ENCODE measurements around the gene ANXA5. TPM values are rescaled to one million over a fixed set of nuclear protein-coding genes. Genes with fewer than 3 reads are reported as not detected.

ANXA5 gene
- total RNA-seq, 1 donor from 2014 or later: 203 TPM

DNA sequence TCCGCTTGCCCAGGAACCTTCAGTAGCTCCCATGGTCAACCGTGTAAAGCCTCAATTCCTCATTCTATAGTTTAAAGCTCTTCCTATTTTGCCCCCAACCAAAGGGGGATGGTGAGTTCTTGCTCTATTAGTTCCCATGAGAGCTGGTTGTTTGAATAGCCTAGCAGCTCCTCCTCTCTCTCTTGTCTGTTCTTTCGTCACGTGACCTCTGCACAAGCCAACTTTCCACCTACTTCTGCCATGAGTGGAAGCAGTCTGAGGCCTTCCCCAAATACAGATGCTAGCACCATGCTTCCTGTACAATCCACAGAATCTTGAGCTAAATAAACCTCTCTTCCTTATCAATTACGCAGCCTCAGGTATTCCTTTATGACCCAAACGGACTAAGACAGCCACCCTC lies 42.8 kb downstream of the ANXA5 start:
- no peaks in the 10 kb centered on the region for H3K27me3 ChIP-seq
- intact Hi-C loops (cut with DNase I): no loop called here
- H3K36me3 ChIP-seq: no peaks in the 10 kb centered on the region

DNA sequence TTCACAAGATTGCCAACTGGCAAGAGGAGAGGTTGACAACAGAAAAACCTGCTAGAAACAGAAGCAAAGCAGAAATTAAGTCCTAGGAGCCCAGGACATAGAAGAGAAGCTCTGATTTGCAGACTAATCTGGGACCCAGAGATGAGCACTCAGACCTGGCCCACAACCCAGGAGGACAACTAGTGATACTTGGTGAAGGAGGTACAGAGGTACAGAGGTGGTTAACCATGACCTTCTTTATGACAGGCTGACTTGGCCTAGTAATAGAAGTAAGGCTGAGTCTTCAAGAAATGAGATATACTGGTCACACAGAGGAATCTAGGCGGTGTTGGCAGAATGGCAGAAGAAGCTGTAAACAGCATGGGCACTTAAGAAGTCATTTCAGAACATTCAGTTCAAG lies 43.6 kb downstream of the ANXA5 start:
- Histone ChIP-seq H3K4me1 (no peaks in the 10 kb centered on the region), H3K27me3 (no peaks in the 10 kb centered on the region), H3K9me3 (no peaks in the 10 kb centered on the region), H3K36me3 (no peaks in the 10 kb centered on the region), H3K27ac (no peak overlapping the region), H3K4me3 (no peak overlapping the region)
- intact Hi-C loops (cut with DNase I): no loop called here
- DNase-seq (ENCODE audit: low spot score in 2 of 2): no peak
- TF ChIP-seq, protein P1, sequence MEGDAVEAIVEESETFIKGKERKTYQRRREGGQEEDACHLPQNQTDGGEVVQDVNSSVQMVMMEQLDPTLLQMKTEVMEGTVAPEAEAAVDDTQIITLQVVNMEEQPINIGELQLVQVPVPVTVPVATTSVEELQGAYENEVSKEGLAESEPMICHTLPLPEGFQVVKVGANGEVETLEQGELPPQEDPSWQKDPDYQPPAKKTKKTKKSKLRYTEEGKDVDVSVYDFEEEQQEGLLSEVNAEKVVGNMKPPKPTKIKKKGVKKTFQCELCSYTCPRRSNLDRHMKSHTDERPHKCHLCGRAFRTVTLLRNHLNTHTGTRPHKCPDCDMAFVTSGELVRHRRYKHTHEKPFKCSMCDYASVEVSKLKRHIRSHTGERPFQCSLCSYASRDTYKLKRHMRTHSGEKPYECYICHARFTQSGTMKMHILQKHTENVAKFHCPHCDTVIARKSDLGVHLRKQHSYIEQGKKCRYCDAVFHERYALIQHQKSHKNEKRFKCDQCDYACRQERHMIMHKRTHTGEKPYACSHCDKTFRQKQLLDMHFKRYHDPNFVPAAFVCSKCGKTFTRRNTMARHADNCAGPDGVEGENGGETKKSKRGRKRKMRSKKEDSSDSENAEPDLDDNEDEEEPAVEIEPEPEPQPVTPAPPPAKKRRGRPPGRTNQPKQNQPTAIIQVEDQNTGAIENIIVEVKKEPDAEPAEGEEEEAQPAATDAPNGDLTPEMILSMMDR (IDR thresholded peaks at IDR 0.05): no peak

More for the DNA sequence above, 42.8 kb downstream of the ANXA5 start:
- Histone ChIP-seq H3K9me3 (no peaks in the 10 kb centered on the region), H3K27ac (no peak overlapping the region), H3K4me1 (no peaks in the 10 kb centered on the region), H3K4me3 (no peak overlapping the region)
- no peak for DNase-seq (ENCODE audit: low spot score in 2 of 2)
- TF ChIP-seq, protein P1 (IDR thresholded peaks at IDR 0.05): no peak

DNA sequence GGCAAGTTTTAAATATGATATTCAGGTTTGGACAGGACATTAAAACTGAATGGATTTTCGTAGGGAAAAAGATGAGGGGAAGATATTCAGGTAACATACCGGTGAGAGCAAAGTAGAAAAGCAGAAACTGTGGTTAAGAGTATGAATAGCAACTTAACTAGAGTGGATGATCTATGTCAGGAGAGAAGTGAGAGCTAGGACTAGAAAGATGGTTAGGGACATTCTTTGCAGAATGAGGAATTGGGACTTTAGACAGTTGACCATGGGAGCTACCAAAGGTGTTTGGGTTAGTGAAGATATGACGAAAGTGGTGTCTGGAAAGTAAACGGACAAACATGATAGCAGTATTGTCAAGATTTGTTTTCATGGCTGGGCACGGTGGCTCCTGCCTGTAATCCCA lies 45.2 kb downstream of the ANXA5 start:
- Histone ChIP-seq H3K27me3 (no peaks in the 10 kb centered on the region), H3K36me3 (no peaks in the 10 kb centered on the region), H3K4me3 (no peak overlapping the region), H3K27ac (no peak overlapping the region), H3K4me1 (no peaks in the 10 kb centered on the region), H3K9me3 (no peaks in the 10 kb centered on the region)
- no peak for DNase-seq (ENCODE audit: low spot score in 2 of 2)
- intact Hi-C loops (cut with DNase I): no loop called here
- TF ChIP-seq, protein P1 (IDR thresholded peaks at IDR 0.05): no peak

DNA sequence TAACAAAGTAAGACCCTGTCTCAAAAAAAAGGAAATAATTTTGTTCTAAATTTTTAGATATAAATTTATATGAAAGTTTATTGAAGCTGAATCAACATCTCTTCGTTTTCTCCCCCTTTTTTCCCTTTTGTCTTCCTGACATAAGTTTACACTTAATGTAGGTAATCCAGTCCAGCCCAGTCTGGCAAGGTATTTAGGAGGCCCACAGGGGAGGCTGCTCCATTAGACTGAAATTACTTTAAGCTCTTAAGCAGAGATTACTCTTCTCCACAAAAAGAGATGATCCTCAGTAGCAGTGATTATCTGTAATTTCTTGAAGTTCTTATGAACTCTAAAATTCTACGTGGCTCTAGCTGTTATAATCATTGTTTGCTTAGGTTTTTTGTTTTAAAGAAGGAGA lies 46.0 kb downstream of the ANXA5 start:
- TF ChIP-seq, protein P1 (IDR thresholded peaks at IDR 0.05): no peak
- Histone ChIP-seq H3K27ac (no peak overlapping the region), H3K9me3 (no peaks in the 10 kb centered on the region), H3K27me3 (no peaks in the 10 kb centered on the region), H3K4me1 (no peaks in the 10 kb centered on the region), H3K36me3 (no peaks in the 10 kb centered on the region), H3K4me3 (no peak overlapping the region)
- intact Hi-C loops (cut with DNase I): no loop called here
- no peak for DNase-seq (ENCODE audit: low spot score in 2 of 2)

DNA sequence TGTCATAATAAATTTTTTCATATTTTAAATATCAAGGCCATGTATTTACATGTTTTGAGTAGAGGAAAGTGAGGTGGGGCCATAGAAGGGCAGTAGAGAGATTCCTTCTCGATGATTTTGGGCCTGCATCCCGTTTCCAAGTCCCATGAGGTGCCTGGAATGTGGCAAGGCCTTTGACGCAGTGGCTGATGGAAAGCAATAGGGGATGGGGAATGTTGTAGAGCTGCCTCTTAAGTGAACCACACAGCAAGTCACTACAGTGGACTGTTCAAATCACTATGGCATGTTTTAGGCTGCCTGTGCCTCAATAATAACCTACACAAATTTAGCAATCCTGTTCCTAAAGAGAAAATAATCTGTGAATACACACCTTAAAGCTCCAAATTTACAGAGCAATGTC lies 48.3 kb downstream of the ANXA5 start:
- no peak for DNase-seq (ENCODE audit: low spot score in 2 of 2)
- intact Hi-C loops (cut with DNase I): no loop called here
- TF ChIP-seq, protein P1 (IDR thresholded peaks at IDR 0.05): no peak
- Histone ChIP-seq H3K4me1 (no peaks in the 10 kb centered on the region), H3K27ac (no peak overlapping the region), H3K27me3 (no peaks in the 10 kb centered on the region), H3K4me3 (no peak overlapping the region), H3K36me3 (no peaks in the 10 kb centered on the region), H3K9me3 (no peaks in the 10 kb centered on the region)

Measured in ascending aorta (tissue), 2 donors.